ENCODE data around the gene CISTR.
"Not testable (repeated sequence)": the region's sequence is repeated elsewhere in the genome, so short reads cannot be mapped to it uniquely, and the experiment has no call there.

The CISTR gene

GRCh38 chr12:53739214-53740129, 12.3 kb downstream of the CISTR start:
- DNase-seq, result no peak

GRCh38 chr12:53738406-53739213, 13.2 kb downstream of the CISTR start:
- DNase-seq, result peak in 1 of 2 donors; percentile 42

GRCh38 chr12:53737951-53738405, 13.8 kb downstream of the CISTR start:
- no peak for DNase-seq

- DNase-seq, result no peak
Observed at GRCh38 chr12:53737093-53737808, 14.5 kb downstream of the CISTR start.

GRCh38 chr12:53736592-53736991, 15.2 kb downstream of the CISTR start:
- DNase-seq, result no peak

GRCh38 chr12:53735556-53735955, 16.2 kb downstream of the CISTR start:
- no peak for DNase-seq

DNA sequence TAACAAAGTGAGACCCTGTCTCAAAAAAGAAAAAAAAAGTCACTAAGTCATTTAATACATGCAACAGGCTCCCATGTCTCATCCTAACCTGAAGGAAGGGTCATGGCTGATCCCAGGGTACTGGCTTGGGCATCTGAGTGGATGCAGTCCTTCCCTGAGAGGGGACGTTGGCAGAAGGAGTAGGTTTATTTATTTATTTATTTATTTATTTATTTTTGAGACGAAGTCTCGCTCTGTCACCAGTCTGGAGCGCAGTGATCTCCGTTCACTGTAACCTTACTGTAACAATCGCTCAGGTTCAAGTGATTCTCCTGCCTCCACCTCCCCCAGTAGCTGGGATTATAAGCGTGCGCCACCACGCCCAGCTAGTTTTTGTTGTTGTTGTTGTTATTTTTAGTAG, 17.4 kb downstream of the CISTR start:
- no peak for DNase-seq

DNA sequence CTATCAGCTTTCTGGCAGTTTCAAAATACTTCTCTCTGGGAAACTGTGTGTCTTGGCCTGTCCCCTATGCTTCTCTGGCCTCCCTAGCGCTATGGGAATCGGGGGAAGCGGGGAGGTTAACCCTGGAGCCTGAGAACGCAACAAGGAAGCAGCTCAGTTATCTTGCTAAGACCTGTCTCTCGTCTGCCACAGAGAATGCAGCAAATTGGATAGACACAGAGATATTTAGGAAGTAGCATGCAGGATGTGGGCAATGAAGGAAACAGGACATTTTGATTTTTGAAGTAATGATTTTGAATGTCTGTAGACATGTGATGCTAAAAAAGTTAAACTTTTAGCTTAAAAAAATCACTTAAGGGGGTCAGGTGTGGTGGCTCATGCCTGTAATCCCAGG, 18.0 kb downstream of the CISTR start:
- DNase-seq, result no peak

DNA sequence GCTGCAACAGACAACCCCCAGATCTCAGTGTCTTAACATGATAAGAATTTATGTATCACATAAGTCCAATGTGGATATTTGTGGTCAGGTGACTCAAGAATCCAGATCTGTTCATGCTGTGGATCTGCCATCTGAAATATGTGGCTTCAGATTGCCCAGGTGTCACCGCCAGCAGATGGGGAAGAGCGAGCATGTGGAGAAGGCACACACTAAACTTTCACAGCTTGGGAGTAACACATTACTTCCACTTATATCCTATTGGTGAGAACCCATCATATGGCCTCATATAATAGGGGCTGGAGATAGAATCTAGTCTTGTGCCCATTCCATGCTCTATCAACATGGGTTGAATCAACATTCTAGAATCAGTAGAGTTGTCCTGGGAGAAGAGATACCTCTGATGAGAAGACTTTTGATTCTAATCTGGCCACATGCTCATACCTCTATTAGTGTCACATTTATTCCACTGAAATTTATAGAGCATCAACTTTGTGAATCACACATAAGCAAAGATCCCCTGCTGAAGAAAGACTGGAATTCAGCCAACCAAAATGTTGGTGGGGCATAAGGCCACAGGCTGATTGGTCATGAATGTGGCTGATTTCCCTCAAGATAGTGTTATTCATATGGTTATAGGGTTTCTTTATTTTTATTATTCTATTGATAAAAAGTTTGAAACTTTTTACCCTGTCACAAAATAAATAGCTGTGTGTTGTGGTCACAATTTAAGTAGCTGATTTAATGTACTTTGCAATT, 18.6 kb downstream of the CISTR start:
- DNase-seq, result no peak

- DNase-seq, result no peak
Observed at GRCh38 chr12:53729644-53730043, 22.1 kb downstream of the CISTR start.

GRCh38 chr12:53728206-53728605, 23.6 kb downstream of the CISTR start:
- no peak for DNase-seq

DNA sequence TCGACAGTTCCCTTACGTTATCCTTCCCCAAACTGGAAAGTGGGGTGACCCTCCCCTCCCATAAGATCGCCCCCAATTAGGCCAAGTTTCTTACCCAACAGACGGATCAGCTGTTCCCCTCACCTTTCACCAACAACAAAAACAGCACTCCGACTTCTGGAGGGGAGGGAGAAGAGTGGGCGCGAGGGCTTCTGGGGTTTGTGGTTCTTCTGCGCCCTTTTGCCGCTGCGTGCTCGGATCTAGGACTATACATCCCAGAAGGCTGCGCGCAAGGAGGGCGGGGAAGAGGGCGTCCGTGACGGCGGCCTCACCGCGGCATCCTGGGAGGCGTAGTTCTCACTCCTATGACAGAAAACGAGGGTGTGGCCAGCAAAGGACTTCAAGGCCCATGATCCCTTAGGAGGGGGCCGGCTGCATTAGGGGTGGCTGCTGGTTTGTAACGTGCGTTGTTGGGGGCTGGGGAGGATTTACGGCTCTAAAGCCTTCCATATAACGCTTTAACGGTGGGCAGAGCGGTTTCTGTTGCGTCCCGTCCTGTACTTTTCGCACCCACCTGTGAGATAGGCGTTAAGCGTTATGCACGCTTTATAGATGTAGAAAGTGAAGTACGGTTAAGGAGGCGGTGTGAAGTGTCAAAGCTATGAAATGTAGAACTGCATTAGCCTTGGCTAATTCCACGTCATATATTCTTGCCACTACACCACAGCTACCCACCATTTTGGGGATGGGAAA, 24.3 kb downstream of the CISTR start, which contains the start of gene CALCOCO1:
Gene CALCOCO1, minus strand, starts transcription at position 143 of the 732 bp plus-strand sequence. CDS start 2,210 bp downstream, outside the sequence.
- DNase-seq, result peak; percentile 97 to 98

- peak in 1 of 2 donors; percentile 20 for DNase-seq
Observed at GRCh38 chr12:53726946-53727309, 24.9 kb downstream of the CISTR start.

- peak in 1 of 2 donors; percentile 22 for DNase-seq
Observed at GRCh38 chr12:53726341-53726740, 25.4 kb downstream of the CISTR start.

- no peak for DNase-seq
Observed at GRCh38 chr12:53725824-53726223, 26.0 kb downstream of the CISTR start.

DNA sequence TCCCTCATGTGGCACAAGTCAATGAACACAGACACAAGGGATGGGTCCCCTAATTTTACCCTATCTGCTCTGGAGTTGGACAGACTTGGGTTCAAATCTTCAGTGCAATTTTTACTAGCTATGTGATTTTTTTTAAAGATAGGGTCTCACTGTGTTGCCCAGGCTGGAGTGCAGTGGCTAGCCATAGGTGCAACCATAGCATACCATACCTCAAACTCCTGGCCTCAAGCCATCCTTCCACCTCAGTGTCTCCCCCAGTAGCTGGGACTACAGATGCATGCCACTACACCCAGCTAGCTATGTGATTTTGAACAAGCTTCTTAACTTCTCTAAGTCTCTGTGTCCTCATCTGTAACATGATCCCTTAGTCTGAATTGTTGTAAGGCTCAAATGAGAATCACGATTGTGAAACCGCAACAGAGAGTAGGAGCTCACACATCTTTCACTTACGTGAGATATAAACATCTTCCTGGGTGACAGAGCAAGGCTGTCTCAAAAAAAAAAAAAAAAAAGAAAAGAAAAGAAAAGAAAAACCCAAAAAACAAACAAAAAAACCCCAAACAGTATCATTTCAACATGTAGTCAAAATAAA, 29.2 kb downstream of the CISTR start:
- DNase-seq, result no peak

- no peak for DNase-seq
Observed at GRCh38 chr12:53720946-53721345, 30.8 kb downstream of the CISTR start.

DNA sequence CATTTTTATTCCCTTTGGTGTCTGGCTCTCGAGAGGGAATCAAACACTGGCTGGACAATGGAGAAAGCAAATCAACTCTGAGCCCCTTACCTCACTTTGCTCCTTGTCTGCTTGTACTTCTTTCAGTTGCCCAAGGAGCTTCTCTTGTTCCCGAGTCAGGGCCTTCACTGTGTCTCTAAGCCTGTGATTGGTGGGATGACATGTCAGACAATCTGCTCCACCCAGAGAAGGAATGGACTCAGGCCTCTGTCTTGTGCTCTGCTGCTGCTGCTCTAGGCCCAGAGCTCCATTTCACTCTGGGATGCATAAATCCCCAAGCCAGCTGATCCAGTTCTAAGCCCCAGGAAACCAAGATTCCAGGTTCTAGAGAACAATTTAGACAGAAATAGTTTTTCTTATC, 32.1 kb downstream of the CISTR start:
- no peak for DNase-seq

GRCh38 chr12:53718567-53718966, 33.2 kb downstream of the CISTR start:
- not testable (repeated sequence) for DNase-seq

- no peak for DNase-seq
Observed at GRCh38 chr12:53717319-53717718, 34.5 kb downstream of the CISTR start.

GRCh38 chr12:53714004-53714403, 37.8 kb downstream of the CISTR start:
- no peak for DNase-seq

Data from CD4-positive, alpha-beta T cell treated with Interleukin-4 for 1 hour (primary cell).